Endothelial cell of umbilical vein (primary cell): ENCODE data around the gene MTX1. TPM values are rescaled to one million over a fixed set of nuclear protein-coding genes. Genes with fewer than 3 reads are reported as not detected.

Experiments used
- BruUV-seq: library from RNA; stranded (reverse); fragments of 400-500 nt; replicated peaks from 2 replicates; lab custom pipeline; 2021; lab: Mats Ljungman, UMichigan
- CTCF ChIA-PET: fragments of 300-600, 350-600 bp; sonication (Branson Sonifier 250); formaldehyde crosslinking; loops from one replicate; lab custom pipeline; 2021; ENCODE audit warnings: antibody characterized with exemption, inconsistent platforms; lab: Charles Lee
- POLR2A ChIA-PET: fragments of 300-600, 350-600 bp; sonication (Branson Sonifier 250); formaldehyde crosslinking; loops from one replicate; lab custom pipeline; 2021; ENCODE audit warnings: antibody characterized with exemption, inconsistent platforms; lab: Charles Lee
- DNase-seq: peaks from one replicate; pipeline ENCODE4 v3.0.0-alpha.2; 2011; ENCODE audit warnings: low read depth, low spot score
- FAIRE-seq: peaks from 2 replicates; lab custom pipeline; 2011; peaks lifted over from hg19 to GRCh38; lab: Jason Lieb, UNC
- H2AFZ ChIP-seq: 2 replicates; pipeline ENCODE4 v1.6.0; 2012; ENCODE audit warnings: low read depth, low read length, control low read depth, inconsistent platforms
- H3K27ac ChIP-seq: 2 replicates; pipeline ENCODE4 v1.5.1; 2011; ENCODE audit warnings: low read depth, mild to moderate bottlenecking, control low read depth, low read length, moderate library complexity; ENCODE audit not compliant: insufficient read depth
- H3K27me3 ChIP-seq, 2 experiments: 2 replicates each; pipeline versions ENCODE4 v1.6.0 to v1.6.1; 2011; ENCODE audit warnings: low read length in 2 of 2, mixed read lengths in 1 of 2; ENCODE audit not compliant: control insufficient read depth in 2 of 2, insufficient read depth in 2 of 2
- H3K36me3 ChIP-seq, 2 experiments: 2 replicates in 1 of 2; 3 replicates in 1 of 2; pipeline ENCODE4 v1.5.1; 2011; ENCODE audit warnings: low read length in 2 of 2, mild to moderate bottlenecking in 1 of 2, moderate library complexity in 1 of 2; ENCODE audit not compliant: control insufficient read depth in 2 of 2, insufficient read depth in 2 of 2; ENCODE audit errors: extremely low read depth in 1 of 2
- H3K4me1 ChIP-seq: 3 replicates; pipeline ENCODE4 v1.5.1; 2011; ENCODE audit warnings: mild to moderate bottlenecking, low read length; ENCODE audit not compliant: control insufficient read depth, insufficient read depth; ENCODE audit errors: extremely low read depth
- H3K4me2 ChIP-seq: 2 replicates; pipeline ENCODE4 v1.6.1; 2011; ENCODE audit warnings: low read length, control low read depth, mixed read lengths; ENCODE audit not compliant: insufficient read depth
- H3K4me3 ChIP-seq, 3 experiments: fragments of 200-600 bp in 1 of 3; sonication (generic), shearing (Covaris generic) in 1 of 3; replicated peaks in 1 of 3; 2 replicates each; pipeline ENCODE4 v1.5.1; 2011 to 2016; ENCODE audit warnings: control low read depth in 3 of 3, low read length in 3 of 3, mild to moderate bottlenecking in 2 of 3, inconsistent platforms in 1 of 3, low read depth in 1 of 3, moderate library complexity in 1 of 3; ENCODE audit not compliant: insufficient read depth in 1 of 3
- H3K79me2 ChIP-seq: 2 replicates; pipeline ENCODE4 v1.6.0; 2012; ENCODE audit warnings: low read length, inconsistent platforms; ENCODE audit not compliant: control insufficient read depth, insufficient read depth
- H3K9ac ChIP-seq: replicated peaks from 2 replicates; pipeline ENCODE3; 2011; ENCODE audit warnings: low read length, control low read depth; ENCODE audit not compliant: insufficient read depth; ENCODE audit errors: extremely low read depth
- H3K9me1 ChIP-seq: replicated peaks from 3 replicates; pipeline ENCODE4 v1.6.0; 2011; ENCODE audit warnings: mild to moderate bottlenecking, low read length; ENCODE audit not compliant: control insufficient read depth, insufficient read depth; ENCODE audit errors: extremely low read depth
- H3K9me3 ChIP-seq: replicated peaks from 2 replicates; pipeline ENCODE4 v1.5.1; 2012; ENCODE audit warnings: low read length, inconsistent platforms; ENCODE audit not compliant: control insufficient read depth, insufficient read depth
- H4K20me1 ChIP-seq: replicated peaks from 2 replicates; pipeline ENCODE3; 2011; ENCODE audit warnings: mild to moderate bottlenecking, low read length; ENCODE audit not compliant: control insufficient read depth, insufficient read depth; ENCODE audit errors: extremely low read depth
- CTCF ChIP-seq, 2 donors: IDR thresholded peaks; 1 replicate in 1 of 2; 2 replicates in 1 of 2; pipeline ENCODE4 v1.5.1; 2011; ENCODE audit warnings: low read length in 2 of 2, mild to moderate bottlenecking in 2 of 2, moderate library complexity in 2 of 2, control low read depth in 1 of 2, inconsistent platforms in 1 of 2, low read depth in 1 of 2; ENCODE audit not compliant: insufficient read depth in 1 of 2; ENCODE audit errors: extremely low read depth in 1 of 2
- EZH2 ChIP-seq: IDR thresholded peaks from 2 replicates; pipeline ENCODE4 v1.6.1; 2012; ENCODE audit warnings: borderline replicate concordance, low read depth, mild to moderate bottlenecking, moderate library complexity, low read length, inconsistent platforms; ENCODE audit not compliant: severe bottlenecking
- FOS ChIP-seq: IDR thresholded peaks from 2 replicates; pipeline ENCODE4 v1.6.1; 2011; ENCODE audit warnings: mild to moderate bottlenecking, low read length, moderate library complexity, borderline replicate concordance; ENCODE audit not compliant: insufficient read depth
- GATA2 ChIP-seq: IDR thresholded peaks from 2 replicates; pipeline ENCODE4 v1.7.0; 2011; ENCODE audit warnings: low read depth, mild to moderate bottlenecking, moderate library complexity, mixed read lengths, low read length; ENCODE audit not compliant: insufficient read length, insufficient read depth
- JUN ChIP-seq: IDR thresholded peaks from 2 replicates; pipeline ENCODE4 v1.6.1; 2011; ENCODE audit warnings: borderline replicate concordance, low read depth; ENCODE audit not compliant: insufficient read length, insufficient read depth
- MAX ChIP-seq: IDR thresholded peaks from 2 replicates; pipeline ENCODE4 v1.6.1; 2011; ENCODE audit not compliant: insufficient read depth, insufficient read length
- MYC ChIP-seq: IDR thresholded peaks from one replicate; pipeline ENCODE4 v1.6.1; 2011; ENCODE audit warnings: mild to moderate bottlenecking, low read depth, low read length
- POLR2A ChIP-seq: IDR thresholded peaks from 2 replicates; pipeline ENCODE4 v1.6.1; 2012; ENCODE audit warnings: low read depth, mild to moderate bottlenecking, control low read depth, low read length
- POLR2AphosphoS5 ChIP-seq: IDR thresholded peaks from 2 replicates; pipeline ENCODE4 v1.6.1; 2012; ENCODE audit warnings: low read depth, mild to moderate bottlenecking, control low read depth, low read length, moderate library complexity; ENCODE audit not compliant: insufficient read depth
- dilution Hi-C: fragments of 300-500 bp; cut with MboI; formaldehyde crosslinking; loops from one replicate; pipeline ENCODE4 v1.15.0; 2019; ENCODE audit warnings: low sequenced_read_pairs; ENCODE audit not compliant: extremely low pct_ligation_motif_present
- intact Hi-C: fragments of 100-400 bp; cut with micrococcal nuclease; formaldehyde crosslinking; loops from one replicate; pipeline ENCODE4 v1.10.0; 2022
- polyA plus RNA-seq, 4 experiments: library from polyadenylated mRNA; depleted of rRNA in 3 of 4; stranded (reverse) in 3 of 4; unstranded in 1 of 4; fragments of >200 nt; gene quantifications; 2 replicates each; pipeline versions ENCODE4 v1.2.1 to v1.2.3, GENCODE V29; 2011 to 2012; ENCODE audit warnings: missing spikeins in 1 of 4
- total RNA-seq: library from RNA; stranded (reverse); gene quantifications from 2 replicates; pipeline ENCODE4 v1.2.3, GENCODE V29; 2021

The MTX1 gene
- total and polyA plus RNA-seq, 2 donors (not counting 3 experiments of a cell fraction or from before 2014, with no cell fraction given), result 53.0 to 109 TPM

- H2AFZ ChIP-seq, result no peak overlapping the region
- no peaks in the 10 kb centered on the region for H3K79me2 ChIP-seq
- no peaks in the 10 kb centered on the region for H3K9me1 ChIP-seq
- H3K4me3 ChIP-seq, result no peak overlapping the region
- no peaks in the 10 kb centered on the region for H3K9me3 ChIP-seq
- H3K27ac ChIP-seq, result no peak overlapping the region
- no TSS peak for BruUV-seq
- intact Hi-C loops, result no loop called here
- FAIRE-seq (no peak), DNase-seq (no peak)
- ChIA-PET CTCF (interaction anchor here (2.6 to 3.7 kb wide), 3 partner anchors 11 to 31 kb away, joined by 9 to 42 read pairs (median 14); partner anchors contain the start of genes MTX1 and THBS3), POLR2A (no interaction called here)
- H4K20me1 ChIP-seq, result no peaks in the 10 kb centered on the region
- peaks cover 13% of the 10 kb centered on the region for H3K4me1 ChIP-seq
- TF ChIP-seq JUN (no peak), CTCF (IDR thresholded peaks at IDR 0.05; ENCODE audit: extremely low read depth in 1 of 2, insufficient read depth in 1 of 2, low read depth in 1 of 2, low read length in 2 of 2) (no peak), POLR2A (no peak), MAX (no peak), FOS (no peak), GATA2 (no peak), EZH2 (no peak), POLR2AphosphoS5 (no peak), MYC (no peak)
- dilution Hi-C loops, result no loop called here
- peaks cover 0 to 3% of the 10 kb centered on the region in 2 experiments for H3K36me3 ChIP-seq
- H3K4me2 ChIP-seq, result no peak overlapping the region
- H3K27me3 ChIP-seq, result no peaks in the 10 kb centered on the region
- no peak overlapping the region for H3K9ac ChIP-seq
Observed at GRCh38 chr1:155196103-155196892, 12.2 kb upstream of the MTX1 start.
